Hippocampal formation (tissue), 2 donors: ENCODE measurements around the gene CFDP1.
"Not testable (repeated sequence)": the region's sequence is repeated elsewhere in the genome, so short reads cannot be mapped to it uniquely, and the experiment has no call there.

Source experiments
- DNase-seq, 2 donors: peaks; one replicate each; lab custom pipeline; 2025; lab: John Stamatoyannopoulos, UW

CFDP1 gene

GRCh38 chr16:75293772-75294171, 139.5 kb downstream of the CFDP1 start:
- DNase-seq, result no peak

- no peak for DNase-seq
Observed at GRCh38 chr16:75293173-75293572, 140.1 kb downstream of the CFDP1 start.

GRCh38 chr16:75292691-75293090, 140.6 kb downstream of the CFDP1 start:
- DNase-seq, result no peak

GRCh38 chr16:75289189-75289588, 144.1 kb downstream of the CFDP1 start:
- no peak for DNase-seq

GRCh38 chr16:75288596-75289120, 144.6 kb downstream of the CFDP1 start:
- DNase-seq, result no peak

- no peak for DNase-seq
Observed at GRCh38 chr16:75288181-75288580, 145.1 kb downstream of the CFDP1 start.

GRCh38 chr16:75287708-75288107, 145.6 kb downstream of the CFDP1 start:
- DNase-seq, result no peak

GRCh38 chr16:75286389-75286788, 146.9 kb downstream of the CFDP1 start:
- DNase-seq, result no peak

- DNase-seq, result no peak
Observed at GRCh38 chr16:75282466-75283281, 150.6 kb downstream of the CFDP1 start.

- DNase-seq, result no peak
Observed at GRCh38 chr16:75281826-75282225, 151.5 kb downstream of the CFDP1 start.

GRCh38 chr16:75281009-75281408, 152.3 kb downstream of the CFDP1 start:
- DNase-seq, result not testable (repeated sequence)

- DNase-seq, result no peak
Observed at GRCh38 chr16:75280331-75280804, 152.9 kb downstream of the CFDP1 start.

GRCh38 chr16:75279305-75279704, 154.0 kb downstream of the CFDP1 start:
- DNase-seq, result no peak

- DNase-seq, result no peak
Observed at GRCh38 chr16:75273054-75273925, 160.0 kb downstream of the CFDP1 start.

GRCh38 chr16:75272629-75273028, 160.7 kb downstream of the CFDP1 start:
- not testable (repeated sequence) for DNase-seq

- DNase-seq, result no peak
Observed at GRCh38 chr16:75272097-75272551, 161.2 kb downstream of the CFDP1 start.

GRCh38 chr16:75271441-75272096, 161.7 kb downstream of the CFDP1 start:
- DNase-seq, result no peak

- DNase-seq, result not testable (repeated sequence)
Observed at GRCh38 chr16:75269358-75269757, 163.9 kb downstream of the CFDP1 start.

GRCh38 chr16:75267631-75268264, 165.6 kb downstream of the CFDP1 start:
- DNase-seq, result no peak

GRCh38 chr16:75266738-75267630, 166.3 kb downstream of the CFDP1 start:
- DNase-seq, result peak in 1 of 2 donors; percentile 81
